Measurements from ENCODE around the gene ARMS2. TPM values are rescaled to one million over a fixed set of nuclear protein-coding genes. Genes with fewer than 3 reads are reported as not detected.

Gene ARMS2
- total RNA-seq, 1 experiment from 2014 or later, result not detected

DNA sequence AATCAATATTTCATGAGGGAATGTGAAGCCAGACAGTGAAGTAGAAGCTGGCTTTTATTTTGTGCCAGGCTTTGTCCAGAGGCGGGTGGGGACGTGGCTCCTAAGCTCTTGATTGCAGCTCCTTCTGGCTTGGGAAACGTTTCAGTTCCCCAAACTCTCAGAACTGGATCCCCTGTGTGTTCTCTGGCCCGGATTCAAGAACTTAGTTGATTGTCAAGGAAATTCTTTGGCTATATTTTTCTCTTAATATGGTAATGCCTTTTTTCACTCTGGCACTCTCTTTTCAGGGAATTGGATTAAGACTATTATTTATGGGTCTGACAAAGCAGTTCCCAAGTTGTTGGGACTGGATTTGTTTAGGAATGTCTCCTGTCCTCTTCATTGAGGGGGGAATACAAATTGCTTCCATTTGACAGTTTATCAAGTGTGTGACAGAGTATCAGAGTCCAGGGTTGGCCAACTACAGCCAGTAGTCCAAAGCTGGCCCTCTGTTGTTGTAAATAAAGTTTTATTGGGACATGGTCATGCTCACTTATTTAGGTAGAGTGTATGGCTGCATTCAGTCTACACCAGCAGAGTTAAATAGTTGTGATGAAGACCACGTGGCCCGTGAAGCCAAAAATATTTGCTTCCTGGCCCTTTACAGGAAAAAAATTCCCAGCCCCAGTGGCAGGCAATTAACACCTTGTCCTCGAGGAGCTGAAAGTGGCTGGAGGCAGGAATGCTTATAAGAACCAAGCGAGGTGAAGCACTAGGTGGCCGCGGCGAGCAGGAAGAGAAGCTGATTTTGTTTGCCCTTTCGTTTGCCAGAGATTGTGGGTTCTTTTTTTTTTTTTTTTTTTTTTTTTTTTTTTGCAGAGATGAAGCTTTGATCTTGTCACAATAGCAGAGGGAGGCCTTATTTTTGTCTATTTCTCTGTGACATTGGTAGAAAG lies 41.2 kb downstream of the ARMS2 start:
- intact Hi-C loops (cut with micrococcal nuclease; ENCODE audit: unreplicated experiment), result no loop called here
- TSS peak; percentile 24 for BruUV-seq (replicated peaks)

DNA sequence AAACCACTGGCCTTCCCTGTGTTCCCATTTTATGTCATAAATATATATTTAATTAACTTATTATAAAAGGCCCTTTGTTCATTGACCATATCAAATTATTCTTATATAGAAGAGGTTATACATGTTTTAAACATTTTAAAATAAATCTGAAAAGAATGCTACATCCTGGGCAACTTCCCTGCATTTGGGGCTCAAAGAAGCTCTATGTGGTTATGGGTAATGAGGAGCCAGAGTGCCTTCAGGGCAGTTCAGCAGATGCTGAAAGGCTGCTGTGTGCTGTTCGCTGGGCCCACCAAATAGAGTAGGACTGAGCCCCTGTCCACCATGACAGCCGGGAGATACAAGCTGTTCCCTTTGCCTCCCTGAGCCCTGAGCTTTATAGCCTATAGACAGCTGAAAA lies 42.8 kb downstream of the ARMS2 start:
- Histone ChIP-seq H3K36me3 (ENCODE audit: low read depth) (no peaks in the 10 kb centered on the region), H3K79me2 (ENCODE audit: low read depth) (no peaks in the 10 kb centered on the region), H3K4me2 (no peak overlapping the region), H3K4me3 (no peak overlapping the region), H3K4me1 (replicated peaks; ENCODE audit: insufficient read depth) (peaks cover 10% of the 10 kb centered on the region), H3K27ac (no peak overlapping the region), H3F3A (ENCODE audit: insufficient read depth, low read depth) (no peaks in the 10 kb centered on the region), H3K9me2 (ENCODE audit: insufficient read depth) (no peaks in the 10 kb centered on the region), H2AFZ (no peak overlapping the region), H3K27me3 (ENCODE audit: insufficient read depth, low read depth) (no peaks in the 10 kb centered on the region), H4K20me1 (ENCODE audit: insufficient read depth) (no peaks in the 10 kb centered on the region), H3K9me3 (ENCODE audit: insufficient read depth, low read depth) (no peaks in the 10 kb centered on the region)
- DNase-seq, result no peak
- intact Hi-C loops (cut with micrococcal nuclease; ENCODE audit: unreplicated experiment), result no loop called here
- ChIA-PET POLR2A (ENCODE audit: unreplicated experiment) (no interaction called here), CTCF (no interaction called here)
- TF ChIP-seq EZH2 (IDR thresholded peaks at IDR 0.05; ENCODE audit: low read depth), result no peak
- TF ChIP-seq, protein P1, sequence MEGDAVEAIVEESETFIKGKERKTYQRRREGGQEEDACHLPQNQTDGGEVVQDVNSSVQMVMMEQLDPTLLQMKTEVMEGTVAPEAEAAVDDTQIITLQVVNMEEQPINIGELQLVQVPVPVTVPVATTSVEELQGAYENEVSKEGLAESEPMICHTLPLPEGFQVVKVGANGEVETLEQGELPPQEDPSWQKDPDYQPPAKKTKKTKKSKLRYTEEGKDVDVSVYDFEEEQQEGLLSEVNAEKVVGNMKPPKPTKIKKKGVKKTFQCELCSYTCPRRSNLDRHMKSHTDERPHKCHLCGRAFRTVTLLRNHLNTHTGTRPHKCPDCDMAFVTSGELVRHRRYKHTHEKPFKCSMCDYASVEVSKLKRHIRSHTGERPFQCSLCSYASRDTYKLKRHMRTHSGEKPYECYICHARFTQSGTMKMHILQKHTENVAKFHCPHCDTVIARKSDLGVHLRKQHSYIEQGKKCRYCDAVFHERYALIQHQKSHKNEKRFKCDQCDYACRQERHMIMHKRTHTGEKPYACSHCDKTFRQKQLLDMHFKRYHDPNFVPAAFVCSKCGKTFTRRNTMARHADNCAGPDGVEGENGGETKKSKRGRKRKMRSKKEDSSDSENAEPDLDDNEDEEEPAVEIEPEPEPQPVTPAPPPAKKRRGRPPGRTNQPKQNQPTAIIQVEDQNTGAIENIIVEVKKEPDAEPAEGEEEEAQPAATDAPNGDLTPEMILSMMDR (conservative IDR thresholded peaks at IDR 0.05), result no peak
- BruUV-seq (replicated peaks), result no TSS peak

More for the DNA sequence above, 41.2 kb downstream of the ARMS2 start:
- no peak for DNase-seq
- no peak overlapping the region for H3K4me3 ChIP-seq
- no peaks in the 10 kb centered on the region for H4K20me1 ChIP-seq (ENCODE audit: insufficient read depth)
- H3K4me2 ChIP-seq, result peak overlapping the region; percentile 46
- TF ChIP-seq EZH2 (IDR thresholded peaks at IDR 0.05; ENCODE audit: low read depth), result no peak
- TF ChIP-seq, protein P1 (conservative IDR thresholded peaks at IDR 0.05), result no peak
- ChIA-PET CTCF (interaction anchor here (0.6 kb wide), 1 partner anchor 55 kb away, joined by 3 read pairs; no protein-coding TSS in a partner anchor), POLR2A (ENCODE audit: unreplicated experiment) (interaction anchor here (0.5 to 0.6 kb wide), 2 partner anchors 139 to 157 kb away, joined by 4 to 23 read pairs; no protein-coding TSS in a partner anchor)
- H3K27ac ChIP-seq, result no peak overlapping the region
- no peak overlapping the region for H2AFZ ChIP-seq
- no peaks in the 10 kb centered on the region for H3F3A ChIP-seq (ENCODE audit: insufficient read depth, low read depth)
- no peaks in the 10 kb centered on the region for H3K9me3 ChIP-seq (ENCODE audit: insufficient read depth, low read depth)
- H3K4me1 ChIP-seq (replicated peaks; ENCODE audit: insufficient read depth), result peaks cover 10% of the 10 kb centered on the region
- H3K27me3 ChIP-seq (ENCODE audit: insufficient read depth, low read depth), result no peaks in the 10 kb centered on the region
- no peaks in the 10 kb centered on the region for H3K9me2 ChIP-seq (ENCODE audit: insufficient read depth)
- H3K36me3 ChIP-seq (ENCODE audit: low read depth), result no peaks in the 10 kb centered on the region
- no peaks in the 10 kb centered on the region for H3K79me2 ChIP-seq (ENCODE audit: low read depth)

DNA sequence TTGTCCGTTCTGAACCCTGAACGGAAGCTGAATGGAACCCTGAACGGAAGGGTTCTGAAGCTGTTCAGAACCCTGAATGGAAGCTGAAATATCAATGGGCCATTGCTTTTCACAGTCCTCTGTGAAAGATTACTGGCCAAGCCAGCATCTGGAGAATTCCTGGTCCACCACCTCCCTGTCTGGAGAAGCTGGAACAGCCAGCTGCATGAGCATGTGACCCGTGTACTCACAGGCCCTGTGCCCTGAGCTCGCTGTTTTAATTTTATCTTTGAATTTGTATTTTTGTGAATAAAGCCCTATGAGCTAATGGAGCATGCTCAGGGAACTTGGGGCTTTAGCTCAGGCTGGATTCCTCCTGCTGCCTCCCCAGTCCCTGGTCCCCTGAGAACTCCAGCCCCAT lies 44.1 kb downstream of the ARMS2 start:
- Histone ChIP-seq H3K79me2 (ENCODE audit: low read depth) (no peaks in the 10 kb centered on the region), H3K9me3 (ENCODE audit: insufficient read depth, low read depth) (no peaks in the 10 kb centered on the region), H4K20me1 (ENCODE audit: insufficient read depth) (no peaks in the 10 kb centered on the region), H3K4me1 (replicated peaks; ENCODE audit: insufficient read depth) (peaks cover 10% of the 10 kb centered on the region), H2AFZ (no peak overlapping the region), H3K36me3 (ENCODE audit: low read depth) (no peaks in the 10 kb centered on the region), H3K27ac (no peak overlapping the region), H3F3A (ENCODE audit: insufficient read depth, low read depth) (no peaks in the 10 kb centered on the region), H3K4me2 (no peak overlapping the region), H3K27me3 (ENCODE audit: insufficient read depth, low read depth) (no peaks in the 10 kb centered on the region), H3K4me3 (no peak overlapping the region), H3K9me2 (ENCODE audit: insufficient read depth) (no peaks in the 10 kb centered on the region)
- no peak for DNase-seq
- intact Hi-C loops (cut with micrococcal nuclease; ENCODE audit: unreplicated experiment), result no loop called here
- BruUV-seq (replicated peaks), result no TSS peak
- no peak for TF ChIP-seq EZH2 (IDR thresholded peaks at IDR 0.05; ENCODE audit: low read depth)
- TF ChIP-seq, protein P1 (conservative IDR thresholded peaks at IDR 0.05), result no peak
- ChIA-PET POLR2A (ENCODE audit: unreplicated experiment) (interaction anchor here (1.0 kb wide), 1 partner anchor 197 kb away, joined by 7 read pairs; no protein-coding TSS in a partner anchor), CTCF (no interaction called here)
